Fibroblast of skin of back (primary cell): Measurements from ENCODE around the gene NUDC.

Source experiments
- DNase-seq: peaks from one replicate; pipeline ENCODE4 v3.0.0-alpha.2; 2013

NUDC gene

GRCh38 chr1:26991310-26992116 is 70.0 kb downstream of the NUDC start:
- DNase-seq: peak; percentile 49

DNA sequence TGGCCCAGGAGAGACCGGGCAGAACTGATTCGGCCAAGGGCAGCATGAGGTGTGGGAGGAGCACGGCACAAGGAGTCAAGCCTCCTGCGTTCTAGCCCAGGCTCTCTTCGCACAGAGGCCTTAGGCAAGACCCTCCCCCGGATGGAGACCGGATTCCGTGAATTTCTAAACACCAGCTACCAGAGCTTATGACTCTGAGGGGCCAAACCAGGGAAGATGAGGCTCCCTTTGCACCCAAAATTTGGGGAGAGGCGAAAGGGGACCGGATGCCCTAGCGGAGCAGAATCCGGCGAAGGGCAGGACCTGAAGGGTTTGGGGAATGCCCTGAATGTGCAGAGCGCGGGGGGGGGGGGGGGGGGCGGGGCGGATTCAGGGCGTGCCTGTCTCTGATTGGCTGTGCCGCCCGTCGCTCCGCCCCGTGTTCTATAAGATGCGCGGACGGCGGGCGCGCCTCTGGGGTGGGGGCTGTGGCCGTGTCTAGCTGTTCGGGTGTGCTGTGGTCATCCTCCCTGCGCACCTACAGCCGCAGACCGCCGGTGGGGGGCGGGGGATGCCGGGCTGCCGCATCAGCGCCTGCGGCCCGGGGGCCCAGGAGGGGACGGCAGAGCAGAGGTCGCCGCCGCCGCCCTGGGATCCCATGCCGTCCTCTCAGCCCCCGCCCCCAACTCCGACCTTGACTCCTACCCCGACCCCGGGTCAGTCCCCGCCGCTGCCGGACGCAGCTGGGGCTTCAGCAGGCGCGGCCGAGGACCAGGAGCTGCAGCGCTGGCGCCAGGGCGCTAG is 71.9 kb downstream of the NUDC start, which contains the start of gene TRNP1:
TSS of gene TRNP1 (plus strand) at position 456 of the 783 bp plus-strand sequence. CDS start at position 551, 95 bp downstream.
- DNase-seq: peak; percentile 71

DNA sequence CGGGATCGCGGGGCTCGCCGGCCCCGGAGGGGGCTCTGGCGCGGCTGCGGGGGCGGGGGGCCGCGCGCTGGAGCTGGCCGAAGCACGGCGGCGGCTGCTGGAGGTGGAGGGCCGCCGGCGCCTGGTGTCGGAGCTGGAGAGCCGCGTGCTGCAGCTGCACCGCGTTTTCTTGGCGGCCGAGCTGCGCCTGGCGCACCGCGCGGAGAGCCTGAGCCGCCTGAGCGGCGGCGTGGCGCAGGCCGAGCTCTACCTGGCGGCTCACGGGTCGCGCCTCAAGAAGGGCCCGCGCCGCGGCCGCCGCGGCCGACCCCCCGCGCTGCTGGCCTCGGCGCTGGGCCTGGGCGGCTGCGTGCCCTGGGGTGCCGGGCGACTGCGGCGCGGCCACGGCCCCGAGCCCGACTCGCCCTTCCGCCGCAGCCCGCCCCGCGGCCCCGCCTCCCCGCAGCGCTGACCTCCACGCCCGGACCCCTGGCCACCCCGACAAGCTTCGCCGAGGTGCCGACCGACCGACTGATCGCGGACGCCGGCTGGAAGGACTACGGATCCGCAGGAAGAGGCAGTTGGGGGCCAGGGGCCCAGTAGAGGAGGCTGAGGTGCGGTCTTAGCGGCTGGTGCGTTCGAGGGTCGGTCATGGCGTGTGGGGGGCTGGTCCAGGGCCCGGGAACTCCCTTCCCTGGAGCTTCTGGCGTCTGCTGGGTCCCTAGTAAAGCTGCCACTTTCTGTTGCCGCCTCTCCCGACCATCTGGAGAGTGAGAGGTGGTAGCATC is 72.7 kb downstream of the NUDC start:
- no peak for DNase-seq

DNA sequence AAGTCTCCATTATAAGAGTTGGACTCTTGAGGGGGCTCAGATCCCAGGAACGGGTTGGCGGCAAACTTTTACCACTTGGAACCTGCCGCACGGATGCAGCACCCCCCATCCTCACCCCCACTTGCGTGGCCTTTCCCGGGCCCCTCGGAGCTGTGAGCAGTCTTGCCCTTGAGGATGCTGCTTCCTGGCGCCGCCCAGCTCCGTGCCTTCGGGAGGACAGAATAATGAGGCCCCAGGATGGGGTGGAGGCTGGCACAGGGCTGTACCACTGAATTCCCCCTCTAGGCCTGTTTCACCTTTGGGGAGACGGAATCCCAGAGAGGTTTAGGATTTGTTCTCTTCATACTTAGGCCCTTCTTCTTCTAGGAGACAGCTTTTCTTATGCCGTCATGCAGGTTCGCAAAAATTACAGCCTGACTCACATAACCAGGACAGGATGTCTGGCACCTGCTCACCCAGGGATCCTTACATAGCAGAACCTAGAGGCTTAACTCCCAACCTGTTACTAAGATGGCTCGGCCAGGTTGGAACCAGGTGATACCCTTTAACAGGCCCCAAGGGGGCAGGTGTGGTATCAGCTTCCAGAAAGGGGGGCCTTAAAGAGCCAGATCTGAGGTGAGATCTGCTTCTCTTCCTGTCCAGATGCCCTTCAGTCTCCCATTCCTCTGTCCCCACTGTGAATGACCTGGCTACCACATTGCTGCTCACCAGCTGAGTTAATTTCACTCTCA is 73.4 kb downstream of the NUDC start:
- no peak for DNase-seq

DNA sequence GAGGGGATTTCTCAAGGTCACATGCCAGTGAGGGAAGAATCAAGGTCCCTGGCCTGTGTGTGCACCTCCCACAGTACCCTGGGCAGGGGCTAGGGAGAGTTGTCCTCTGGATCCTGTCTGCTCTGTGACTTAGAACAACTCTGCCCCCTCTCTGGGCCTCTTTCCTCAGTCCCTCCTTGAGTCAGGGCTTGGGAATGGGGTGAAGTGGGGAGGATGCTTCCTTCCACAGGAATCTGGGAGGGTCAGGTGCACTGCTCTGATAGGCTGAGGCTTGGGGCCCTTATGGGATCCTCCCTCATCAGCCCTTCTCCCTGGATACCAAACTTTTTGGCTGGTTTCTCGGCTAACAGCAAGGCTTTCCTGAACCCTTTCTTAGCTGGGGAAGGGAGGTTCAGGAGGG is 74.5 kb downstream of the NUDC start:
- peak; percentile 56 for DNase-seq
